Mesothelial cell of epicardium (in vitro differentiated cells): ENCODE data around the gene MRGPRX2. TPM values are rescaled to one million over a fixed set of nuclear protein-coding genes. Genes with fewer than 3 reads are reported as not detected.

ENCODE experiments used
- DNase-seq, 2 experiments: peaks; one replicate each; pipeline ENCODE4 v3.0.0; 2021; ENCODE audit warnings: low spot score in 2 of 2; ENCODE audit not compliant: unreplicated experiment in 2 of 2
- H3K27ac Mint-ChIP-seq: 2 replicates; pipeline ENCODE4 v1.8.0; 2021; ENCODE audit warnings: mixed read lengths
- H3K27me3 Mint-ChIP-seq: 2 replicates; pipeline ENCODE4 v1.8.0; 2021; ENCODE audit warnings: low read depth, mixed read lengths
- H3K36me3 Mint-ChIP-seq: 2 replicates; pipeline ENCODE4 v1.8.0; 2021; ENCODE audit warnings: mixed read lengths
- H3K4me1 Mint-ChIP-seq: 2 replicates; pipeline ENCODE4 v1.8.0; 2021; ENCODE audit warnings: mixed read lengths
- H3K4me3 Mint-ChIP-seq: 2 replicates; pipeline ENCODE4 v1.8.0; 2021; ENCODE audit warnings: mild to moderate bottlenecking, moderate library complexity, mixed read lengths
- H3K9me3 Mint-ChIP-seq: 2 replicates; pipeline ENCODE4 v1.8.0; 2021; ENCODE audit warnings: mixed read lengths
- total RNA-seq: library from RNA; stranded (reverse); gene quantifications from 3 replicates; pipeline ENCODE4 v1.2.1, GENCODE V29; 2021
- TF ChIP-seq, protein P1 (sequence below): fragments of 200-600 bp; sonication (generic); IDR thresholded peaks from one replicate; pipeline ENCODE4 v1.5.0; 2021; ENCODE audit warnings: antibody characterized with exemption; ENCODE audit not compliant: unreplicated experiment

MRGPRX2 gene
- not detected in 3 replicates for total RNA-seq

DNA sequence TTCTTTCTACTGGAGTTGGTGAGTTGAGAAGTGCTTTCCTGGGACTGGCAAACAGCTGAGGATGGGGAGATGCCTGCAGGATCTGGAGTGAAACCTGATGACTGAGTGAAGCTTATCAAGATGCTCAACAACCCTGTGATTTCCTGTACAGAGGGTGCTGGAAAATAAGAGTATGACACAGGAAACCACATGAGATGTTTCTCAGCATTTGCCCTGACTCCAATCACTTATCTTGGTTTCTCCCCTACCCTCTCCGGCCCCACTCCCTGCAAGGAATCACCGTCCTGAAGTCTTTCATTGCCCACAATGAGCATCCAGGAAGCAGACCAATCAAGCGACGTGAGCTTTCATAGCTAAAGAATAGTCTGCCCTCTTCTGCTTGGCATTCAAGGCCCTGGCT is at the start of gene MRGPRX2:
Gene MRGPRX2, minus strand, starts transcription at position 89 of the 400 bp plus-strand sequence. CDS start 4,315 bp downstream, outside the sequence.
- Mint-ChIP-seq H3K36me3 (no peaks in the 10 kb centered on the region), H3K27me3 (peaks cover 61% of the 10 kb centered on the region), H3K4me3 (no peak within 1 kb of the TSS), H3K27ac (no peak within 1 kb of the TSS), H3K4me1 (no peaks in the 10 kb centered on the region), H3K9me3 (peaks cover 7% of the 10 kb centered on the region)
- TF ChIP-seq, protein P1, sequence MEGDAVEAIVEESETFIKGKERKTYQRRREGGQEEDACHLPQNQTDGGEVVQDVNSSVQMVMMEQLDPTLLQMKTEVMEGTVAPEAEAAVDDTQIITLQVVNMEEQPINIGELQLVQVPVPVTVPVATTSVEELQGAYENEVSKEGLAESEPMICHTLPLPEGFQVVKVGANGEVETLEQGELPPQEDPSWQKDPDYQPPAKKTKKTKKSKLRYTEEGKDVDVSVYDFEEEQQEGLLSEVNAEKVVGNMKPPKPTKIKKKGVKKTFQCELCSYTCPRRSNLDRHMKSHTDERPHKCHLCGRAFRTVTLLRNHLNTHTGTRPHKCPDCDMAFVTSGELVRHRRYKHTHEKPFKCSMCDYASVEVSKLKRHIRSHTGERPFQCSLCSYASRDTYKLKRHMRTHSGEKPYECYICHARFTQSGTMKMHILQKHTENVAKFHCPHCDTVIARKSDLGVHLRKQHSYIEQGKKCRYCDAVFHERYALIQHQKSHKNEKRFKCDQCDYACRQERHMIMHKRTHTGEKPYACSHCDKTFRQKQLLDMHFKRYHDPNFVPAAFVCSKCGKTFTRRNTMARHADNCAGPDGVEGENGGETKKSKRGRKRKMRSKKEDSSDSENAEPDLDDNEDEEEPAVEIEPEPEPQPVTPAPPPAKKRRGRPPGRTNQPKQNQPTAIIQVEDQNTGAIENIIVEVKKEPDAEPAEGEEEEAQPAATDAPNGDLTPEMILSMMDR, result no peak
- DNase-seq, result no peak

DNA sequence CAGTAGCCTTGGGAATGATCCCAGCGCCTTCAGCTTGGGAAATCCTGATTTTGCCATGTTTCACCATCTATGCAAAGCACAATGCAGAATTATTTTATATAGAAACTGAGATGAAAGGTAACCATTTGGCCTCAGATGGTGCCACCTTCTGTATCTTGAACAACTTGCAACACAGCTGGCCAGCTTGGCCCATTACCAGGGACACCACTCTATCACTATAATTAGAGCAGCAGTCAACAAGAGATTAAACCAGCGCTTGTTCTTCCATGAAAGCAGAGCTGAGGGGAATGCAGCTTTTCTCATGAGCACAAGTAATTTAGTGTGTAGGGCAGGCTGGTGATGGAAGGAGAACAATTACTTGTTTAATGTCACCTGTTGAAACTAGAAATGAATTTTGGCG is 49.8 kb upstream of the MRGPRX2 start:
- TF ChIP-seq, protein P1, result no peak
- Mint-ChIP-seq H3K9me3 (no peaks in the 10 kb centered on the region), H3K4me3 (no peak overlapping the region), H3K27me3 (peaks cover 31% of the 10 kb centered on the region), H3K36me3 (no peaks in the 10 kb centered on the region), H3K4me1 (no peaks in the 10 kb centered on the region), H3K27ac (no peak overlapping the region)
- DNase-seq, result no peak

DNA sequence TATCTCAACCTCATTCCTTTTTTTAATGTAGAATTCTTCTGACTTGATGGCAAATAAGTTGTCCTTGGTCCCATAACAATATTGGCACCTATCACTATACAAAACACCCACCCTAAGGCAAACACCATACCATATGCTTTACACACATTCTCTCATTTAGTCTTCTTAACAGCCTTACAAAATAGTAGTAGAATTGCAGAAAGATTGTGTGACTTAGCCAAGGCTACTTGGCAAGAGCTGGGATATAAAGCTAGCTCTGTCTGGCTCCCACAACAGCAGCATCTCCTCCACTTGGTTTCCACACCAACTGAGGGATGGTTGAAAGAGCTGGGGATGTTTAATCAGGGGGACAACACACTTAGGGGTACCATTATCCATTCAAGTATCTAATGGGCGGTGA is 46.6 kb upstream of the MRGPRX2 start:
- no peak overlapping the region for H3K4me3 Mint-ChIP-seq
- H3K9me3 Mint-ChIP-seq, result no peaks in the 10 kb centered on the region
- peaks cover 3% of the 10 kb centered on the region for H3K4me1 Mint-ChIP-seq
- no peak overlapping the region for H3K27ac Mint-ChIP-seq
- no peak for DNase-seq
- TF ChIP-seq, protein P1, result no peak
- no peaks in the 10 kb centered on the region for H3K36me3 Mint-ChIP-seq
- H3K27me3 Mint-ChIP-seq, result peaks cover 22% of the 10 kb centered on the region

DNA sequence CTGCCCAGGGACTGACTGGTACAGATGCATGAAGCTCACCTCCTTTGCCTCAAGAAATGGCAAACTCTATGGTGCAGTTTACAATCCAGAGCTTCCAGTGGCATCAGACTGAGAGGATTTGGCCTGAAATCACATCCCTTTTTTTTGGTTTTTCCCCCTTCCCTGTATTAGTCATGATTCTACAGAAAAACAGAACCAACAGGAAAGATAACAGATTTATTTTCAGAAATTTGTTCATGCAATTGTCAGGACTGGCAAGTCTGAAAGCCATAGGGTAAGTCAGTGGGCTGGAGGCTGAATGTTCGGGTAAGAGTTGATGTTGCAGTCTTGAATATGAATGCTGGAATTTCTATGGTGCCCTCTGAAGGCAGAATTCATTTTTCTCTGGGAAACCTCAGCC is 44.5 kb upstream of the MRGPRX2 start:
- TF ChIP-seq, protein P1, result no peak
- DNase-seq, result no peak
- H3K27me3 Mint-ChIP-seq, result peaks cover 18% of the 10 kb centered on the region
- no peak overlapping the region for H3K4me3 Mint-ChIP-seq
- peaks cover 8% of the 10 kb centered on the region for H3K9me3 Mint-ChIP-seq
- no peak overlapping the region for H3K27ac Mint-ChIP-seq
- peaks cover 6% of the 10 kb centered on the region for H3K4me1 Mint-ChIP-seq
- no peaks in the 10 kb centered on the region for H3K36me3 Mint-ChIP-seq

DNA sequence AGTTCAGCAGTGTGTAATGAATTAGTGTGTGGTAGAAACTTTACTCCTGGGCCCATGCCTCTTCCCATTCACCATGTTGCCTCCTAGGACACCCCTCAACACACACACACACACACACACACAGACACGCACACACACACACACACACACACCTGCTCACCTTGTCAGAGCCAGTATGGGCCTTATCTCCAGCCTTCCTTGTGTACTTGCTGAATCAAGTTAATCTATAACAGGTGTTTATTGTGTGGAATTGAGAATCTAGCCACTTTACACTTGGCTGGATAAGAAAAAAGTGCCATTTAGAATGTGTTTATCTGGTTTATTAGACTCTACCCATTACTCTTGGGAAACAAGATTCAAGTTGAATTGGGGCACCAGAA is 42.0 kb upstream of the MRGPRX2 start:
- H3K4me3 Mint-ChIP-seq, result no peak overlapping the region
- DNase-seq, result no peak
- peaks cover 32% of the 10 kb centered on the region for H3K27me3 Mint-ChIP-seq
- peaks cover 8% of the 10 kb centered on the region for H3K9me3 Mint-ChIP-seq
- no peak overlapping the region for H3K27ac Mint-ChIP-seq
- peaks cover 6% of the 10 kb centered on the region for H3K4me1 Mint-ChIP-seq
- TF ChIP-seq, protein P1, result no peak
- no peaks in the 10 kb centered on the region for H3K36me3 Mint-ChIP-seq
